B cell (primary cell): ENCODE results near the gene MT3. TPM values are rescaled to one million over a fixed set of nuclear protein-coding genes. Genes with fewer than 3 reads are reported as not detected.

Experiments used
- ATAC-seq: fragments of 200-7000 bp; cut with Tn5 transposase; one replicate; pipeline ENCODE4 v1.10.0; 2021; ENCODE audit warnings: low read depth, mild to moderate bottlenecking, moderate number of reproducible peaks, moderate library complexity
- CTCF ChIA-PET: fragments of 350-600 bp; sonication (Branson Sonifier 250); formaldehyde crosslinking; loops from one replicate; lab custom pipeline; 2021; ENCODE audit warnings: antibody characterized with exemption, inconsistent platforms; lab: Charles Lee
- POLR2A ChIA-PET: fragments of 350-600 bp; sonication (Branson Sonifier 250); formaldehyde crosslinking; loops from one replicate; lab custom pipeline; 2021; ENCODE audit warnings: antibody characterized with exemption; lab: Charles Lee
- DNase-seq: peaks from one replicate; pipeline ENCODE4 v3.0.0; 2013
- H2AFZ ChIP-seq: 2 replicates; pipeline ENCODE4 v1.6.1; 2012; ENCODE audit warnings: mild to moderate bottlenecking, low read depth, low read length; ENCODE audit not compliant: insufficient read depth, poor library complexity, severe bottlenecking
- H3K27ac ChIP-seq, 2 donors: 1 replicate in 1 of 2; 2 replicates in 1 of 2; pipeline ENCODE4 v1.5.1; 2012 to 2013; ENCODE audit warnings: low read length in 2 of 2, mild to moderate bottlenecking in 2 of 2, moderate library complexity in 1 of 2
- H3K27me3 ChIP-seq, 4 experiments: fragments of 200-600 bp in 1 of 4; sonication (generic) in 1 of 4; replicated peaks in 1 of 4; 1 replicate in 2 of 4; 2 replicates in 2 of 4; pipeline versions ENCODE4 v1.6.1 to v1.7.0; 2013 to 2016; ENCODE audit warnings: low read length in 3 of 4, mild to moderate bottlenecking in 2 of 4, mixed read lengths in 1 of 4, moderate library complexity in 1 of 4; ENCODE audit not compliant: insufficient read depth in 4 of 4, control insufficient read depth in 3 of 4; ENCODE audit errors: control extremely low read depth in 1 of 4
- H3K36me3 ChIP-seq, 2 experiments: replicated peaks in 1 of 2; 1 replicate in 1 of 2; 2 replicates in 1 of 2; pipeline versions ENCODE4 v1.6.1 to v1.7.1; 2013; ENCODE audit warnings: low read length in 1 of 2; ENCODE audit not compliant: insufficient read depth in 2 of 2, control insufficient read depth in 1 of 2; ENCODE audit errors: control extremely low read depth in 1 of 2, extremely low read depth in 1 of 2
- H3K4me1 ChIP-seq, 2 donors: fragments of 200-600 bp in 1 of 2; sonication (generic) in 1 of 2; 1 replicate in 1 of 2; 2 replicates in 1 of 2; pipeline versions ENCODE4 v1.5.1 to v1.6.1; 2013 to 2017; ENCODE audit warnings: low read length in 2 of 2; ENCODE audit not compliant: control insufficient read depth in 2 of 2, insufficient read depth in 2 of 2
- H3K4me2 ChIP-seq: replicated peaks from 2 replicates; pipeline ENCODE3; 2012; ENCODE audit warnings: mild to moderate bottlenecking, low read depth, low read length; ENCODE audit not compliant: poor library complexity, severe bottlenecking
- H3K4me3 ChIP-seq, 5 experiments: fragments of 200-600 bp in 1 of 5; sonication (generic) in 1 of 5; 1 replicate in 3 of 5; 2 replicates in 2 of 5; pipeline versions ENCODE4 v1.5.1 to v1.7.0; 2011 to 2016; ENCODE audit warnings: low read length in 4 of 5, mild to moderate bottlenecking in 4 of 5, low read depth in 2 of 5, control low read depth in 1 of 5, moderate library complexity in 1 of 5; ENCODE audit not compliant: insufficient read depth in 1 of 5; ENCODE audit errors: control extremely low read depth in 1 of 5, extremely low read depth in 1 of 5
- H3K79me2 ChIP-seq: fragments of 200-600 bp; sonication (generic); one replicate; pipeline ENCODE4 v1.6.0; 2016; ENCODE audit warnings: low read length; ENCODE audit not compliant: control insufficient read depth, insufficient read depth
- H3K9ac ChIP-seq: fragments of 200-600 bp; sonication (generic); 2 replicates; pipeline ENCODE4 v1.6.1; 2017; ENCODE audit warnings: mild to moderate bottlenecking, low read length, moderate library complexity
- H3K9me3 ChIP-seq, 3 donors: one replicate each; pipeline versions ENCODE4 v1.6.1 to v1.7.1; 2013; ENCODE audit warnings: low read length in 2 of 3; ENCODE audit not compliant: control insufficient read depth in 2 of 3, insufficient read depth in 1 of 3; ENCODE audit errors: control extremely low read depth in 1 of 3
- H4K20me1 ChIP-seq: 2 replicates; pipeline ENCODE4 v1.6.0; 2012; ENCODE audit warnings: mild to moderate bottlenecking, low read length; ENCODE audit not compliant: insufficient read depth, control insufficient read depth, poor library complexity, severe bottlenecking
- H3K27ac Mint-ChIP-seq: one replicate; pipeline ENCODE4 v1.8.0; 2021; ENCODE audit warnings: mixed read lengths
- H3K27me3 Mint-ChIP-seq: one replicate; pipeline ENCODE4 v1.8.0; 2021; ENCODE audit warnings: mixed read lengths
- H3K4me1 Mint-ChIP-seq: one replicate; pipeline ENCODE4 v1.8.0; 2021; ENCODE audit warnings: mixed read lengths
- H3K4me3 Mint-ChIP-seq: one replicate; pipeline ENCODE4 v1.8.0; 2021; ENCODE audit warnings: mixed read lengths
- H3K9me3 Mint-ChIP-seq: one replicate; pipeline ENCODE4 v1.8.0; 2022; ENCODE audit warnings: mixed read lengths; ENCODE audit not compliant: insufficient read depth
- CTCF ChIP-seq: fragments of 200-600 bp; IDR thresholded peaks from one replicate; pipeline ENCODE4 v1.8.0; 2022; ENCODE audit warnings: antibody characterized with exemption, mild to moderate bottlenecking
- EZH2 ChIP-seq: IDR thresholded peaks from 2 replicates; pipeline ENCODE4 v1.6.1; 2012; ENCODE audit warnings: borderline replicate concordance, low read depth, mild to moderate bottlenecking, moderate library complexity, low read length; ENCODE audit not compliant: insufficient read depth, poor library complexity, severe bottlenecking
- WGBS: methylation state at CpG from one replicate; pipeline ENCODE4 v1.1.5; 2013; ENCODE audit warnings: missing lambda C conversion rate; ENCODE audit not compliant: insufficient coverage; 5-methylcytosine and 5-hydroxymethylcytosine counted together
- intact Hi-C: fragments of 100-400 bp; cut with micrococcal nuclease; formaldehyde crosslinking; loops from one replicate; pipeline ENCODE4 v1.10.0; 2022
- polyA plus RNA-seq: library from polyadenylated mRNA; depleted of rRNA; stranded (reverse); fragments of >200 nt; gene quantifications from 2 replicates; pipeline ENCODE4 v1.2.3, GENCODE V29; 2012
- total RNA-seq, 2 donors: library from RNA; stranded (reverse); fragments of 120-200 nt in 1 of 2; gene quantifications; 1 replicate in 1 of 2; 2 replicates in 1 of 2; pipeline versions ENCODE4 v1.2.3 to v1.2.4, GENCODE V29; 2013 to 2022

Gene MT3
- total and polyA plus RNA-seq, 2 donors (not counting 1 experiment from before 2014, with no cell fraction given): not detected

- peaks cover 0 to 4% (median 0%) of the 10 kb centered on the region in 3 donors for H3K9me3 ChIP-seq
- TF ChIP-seq CTCF (no peak), EZH2 (no peak)
- no peaks in the 10 kb centered on the region for H4K20me1 ChIP-seq
- POLR2A ChIA-PET: no interaction called here
- intact Hi-C loops: loop anchor here (2.0 to 10.0 kb wide), 2 partner anchors 21 to 55 kb away; partner anchors contain the start of genes MT1X and MT2A
- peaks cover 34% of the 10 kb centered on the region for H3K4me1 Mint-ChIP-seq
- no peak overlapping the region for H2AFZ ChIP-seq
- peaks cover 0 to 65% (median 36%) of the 10 kb centered on the region in 4 experiments for H3K27me3 ChIP-seq
- peak; percentile 69 for DNase-seq
- 33% methylated on average over 2 of the region's 3 CpGs for WGBS
- H3K27ac Mint-ChIP-seq: no peak overlapping the region
- no peak overlapping the region for H3K4me3 ChIP-seq
- H3K36me3 ChIP-seq: no peaks in the 10 kb centered on the region
- peaks cover 37 to 43% of the 10 kb centered on the region in 2 donors for H3K4me1 ChIP-seq
- H3K4me2 ChIP-seq: no peak overlapping the region
- ATAC-seq: peak; percentile 93
- H3K9ac ChIP-seq: no peak overlapping the region
- H3K27me3 Mint-ChIP-seq: peaks cover 59% of the 10 kb centered on the region
- peak overlapping the region; percentile 26 for H3K4me3 Mint-ChIP-seq
- CTCF ChIA-PET: interaction anchor here (1.1 to 2.2 kb wide), 6 partner anchors 13 to 116 kb away, joined by 3 to 15 read pairs (median 4); partner anchors contain the start of gene MT2A
- H3K79me2 ChIP-seq: no peaks in the 10 kb centered on the region
- no peak overlapping the region for H3K27ac ChIP-seq
- no peaks in the 10 kb centered on the region for H3K9me3 Mint-ChIP-seq
These were observed 40.8 kb downstream of the MT3 start for GRCh38 chr16:56630134-56630533.

DNA sequence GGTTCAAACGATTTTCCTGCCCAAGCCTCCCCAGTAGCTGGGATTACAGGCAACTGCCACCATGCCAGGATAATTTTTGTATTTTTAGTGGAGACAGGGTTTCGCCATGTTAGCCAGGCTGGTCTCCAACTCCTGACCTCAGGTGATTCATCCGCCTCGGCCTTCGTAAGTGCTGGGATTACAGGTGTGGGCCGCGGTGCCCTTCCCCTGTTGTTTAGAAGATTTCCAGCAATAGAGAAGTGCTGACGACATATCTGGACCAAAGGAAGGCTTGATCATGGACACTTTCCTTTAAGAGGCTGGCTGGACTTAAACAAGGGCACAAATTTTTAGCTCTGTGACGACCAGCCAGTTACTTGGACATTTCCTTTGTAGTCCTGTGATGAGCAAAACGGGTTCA lies 41.9 kb downstream of the MT3 start:
- H3K27ac ChIP-seq: no peak overlapping the region
- CTCF ChIA-PET: interaction anchor here (0.7 to 2.2 kb wide), 4 partner anchors 24 to 117 kb away, joined by 3 to 15 read pairs (median 4); no protein-coding TSS in a partner anchor
- H3K4me1 ChIP-seq: peaks cover 36 to 37% of the 10 kb centered on the region in 2 donors
- POLR2A ChIA-PET: no interaction called here
- DNase-seq (no peak), ATAC-seq (no peak)
- intact Hi-C loops: loop anchor here (2.0 to 10.0 kb wide), 2 partner anchors 22 to 54 kb away; partner anchors contain the start of genes MT1X and MT2A
- 90% methylated on average over 10 of the region's 10 CpGs for WGBS
- H2AFZ ChIP-seq: no peak overlapping the region
- no peaks in the 10 kb centered on the region for H3K36me3 ChIP-seq
- Mint-ChIP-seq H3K9me3 (no peaks in the 10 kb centered on the region), H3K27ac (no peak overlapping the region), H3K4me3 (peak overlapping the region; percentile 80), H3K27me3 (peaks cover 54% of the 10 kb centered on the region), H3K4me1 (peaks cover 31% of the 10 kb centered on the region)
- TF ChIP-seq CTCF: no peak
- no peak for TF ChIP-seq EZH2
- peaks cover 0 to 4% (median 0%) of the 10 kb centered on the region in 3 donors for H3K9me3 ChIP-seq
- no peak overlapping the region for H3K9ac ChIP-seq
- no peaks in the 10 kb centered on the region for H3K79me2 ChIP-seq
- H3K27me3 ChIP-seq: peaks cover 0 to 66% (median 32%) of the 10 kb centered on the region in 4 experiments
- H3K4me3 ChIP-seq: no peak overlapping the region
- H3K4me2 ChIP-seq: no peak overlapping the region
- H4K20me1 ChIP-seq: no peaks in the 10 kb centered on the region
